Upper lobe of left lung (tissue), 6 donors: ENCODE results near the gene XRCC1. TPM values are rescaled to one million over a fixed set of nuclear protein-coding genes. Genes with fewer than 3 reads are reported as not detected.

ENCODE experiments used
- ATAC-seq, 2 donors: fragments of 200-7000 bp; cut with Tn5 transposase; one replicate each; pipeline ENCODE4 v1.9.1; 2022; ENCODE audit warnings: mild to moderate bottlenecking in 2 of 2, moderate library complexity in 2 of 2; ENCODE audit not compliant: low FRiP score in 2 of 2
- DNase-seq, 2 donors: peaks; one replicate each; pipeline ENCODE4 v3.0.0-alpha.2; 2019 to 2020
- H3K27ac ChIP-seq, 4 donors: fragments of 200-600 bp; sonication (generic); one replicate each; pipeline ENCODE4 v1.5.1; 2016 to 2019
- H3K27me3 ChIP-seq, 4 donors: fragments of 200-600 bp; sonication (generic); one replicate each; pipeline ENCODE4 v1.5.1; 2017 to 2019
- H3K36me3 ChIP-seq, 4 donors: fragments of 200-600 bp; sonication (generic); one replicate each; pipeline ENCODE4 v1.5.1; 2016 to 2019
- H3K4me1 ChIP-seq, 4 donors: fragments of 200-600 bp; sonication (generic); one replicate each; pipeline ENCODE4 v1.5.1; 2018 to 2019
- H3K4me3 ChIP-seq, 4 donors: fragments of 200-600 bp; sonication (generic); one replicate each; pipeline ENCODE4 v1.5.1; 2017 to 2019; ENCODE audit warnings: mild to moderate bottlenecking in 2 of 4, moderate library complexity in 1 of 4
- H3K9me3 ChIP-seq, 4 donors: fragments of 200-600 bp; sonication (generic); one replicate each; pipeline ENCODE4 v1.5.1; 2018 to 2019
- EP300 ChIP-seq, 4 donors: sonication (generic); formaldehyde crosslinking; IDR thresholded peaks; one replicate each; pipeline ENCODE4 v1.5.1; 2017; ENCODE audit warnings: antibody characterized with exemption in 4 of 4, control low read depth in 2 of 4
- POLR2A ChIP-seq, 4 donors: fragments of 450-650 bp; IDR thresholded peaks; one replicate each; pipeline ENCODE4 v1.5.1; 2016 to 2017; ENCODE audit warnings: antibody characterized with exemption in 4 of 4, mild to moderate bottlenecking in 2 of 4
- POLR2AphosphoS5 ChIP-seq, 2 donors: sonication (generic); formaldehyde crosslinking; IDR thresholded peaks; one replicate each; pipeline ENCODE4 v1.5.1; 2017; ENCODE audit warnings: antibody characterized with exemption in 2 of 2
- WGBS, 2 donors: methylation state at CpG; one replicate each; pipeline ENCODE4 v1.1.5; 2017 to 2018; 5-methylcytosine and 5-hydroxymethylcytosine counted together
- total RNA-seq, 6 donors: library from RNA; depleted of rRNA in 4 of 6; stranded (reverse); fragments of >200 nt in 4 of 6; gene quantifications; one replicate each; pipeline versions ENCODE4 v1.1.0 to v1.2.1, GENCODE V29; 2016 to 2021
- TF ChIP-seq, protein P1 (sequence below), 6 experiments: fragments of 450-650 bp in 4 of 6; fragments of 200-600 bp in 2 of 6; sonication (generic) in 2 of 6; IDR thresholded peaks; one replicate each; pipeline ENCODE4 v1.5.1; 2016 to 2019; ENCODE audit warnings: antibody characterized with exemption in 6 of 6
- donor health status: DM: no; HTN: no; CAD: no; lungs with moderate emphysema.
- donor health status: DM: no; HTN: yes; CAD: no; lungs with severe emphysema.

The XRCC1 gene
- total RNA-seq, 6 donors from 2014 or later, result 24.2 to 30.1 (median 26.4) TPM

DNA sequence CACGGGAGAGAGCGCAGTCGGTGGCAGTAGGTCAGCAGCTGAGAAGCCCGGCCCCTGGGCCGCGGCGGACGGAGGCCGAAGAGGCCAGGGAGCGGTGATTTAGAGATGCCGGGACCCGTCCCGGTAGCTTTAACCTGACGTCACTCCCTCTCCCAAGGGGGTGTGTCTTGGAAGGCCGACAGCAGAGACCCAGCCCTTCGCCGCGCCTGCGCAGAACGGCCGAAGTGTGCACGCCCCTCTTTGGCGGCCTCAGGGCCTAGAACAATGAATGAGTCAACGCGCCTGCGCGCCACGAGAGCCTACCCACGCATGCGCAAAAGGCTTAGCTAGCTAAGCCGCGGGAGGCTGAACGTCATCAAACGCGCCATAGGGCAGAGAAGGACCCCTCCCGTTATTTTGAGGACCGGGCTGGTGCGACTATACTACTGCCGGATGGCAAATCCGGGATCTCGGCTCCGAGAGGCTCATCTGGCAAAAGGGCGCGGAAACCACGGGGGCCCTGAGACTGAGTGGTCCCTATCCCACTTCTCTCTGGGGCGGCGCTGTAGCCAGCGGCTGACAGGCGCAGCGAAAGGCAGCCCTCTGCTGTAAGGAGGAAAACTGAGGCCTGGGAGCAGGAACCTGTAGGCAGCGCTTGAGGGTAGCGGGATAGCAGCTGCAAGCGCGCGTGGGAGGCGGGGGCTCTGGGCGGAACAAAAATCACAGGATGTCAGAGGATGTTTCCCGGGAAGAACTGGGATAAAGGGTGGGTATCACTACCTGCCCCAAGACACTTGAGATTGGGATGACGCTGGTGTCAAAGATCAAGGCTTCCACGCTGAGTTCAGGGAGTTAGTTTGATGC, 20.9 kb upstream of the XRCC1 start, which contains the start of the genes IRGQ and ZNF576:
Gene IRGQ, minus strand, starts transcription at position 136 of the 843 bp plus-strand sequence. CDS start 796 bp downstream, outside the sequence.
Gene ZNF576, plus strand, starts transcription at position 597 of the 843 bp plus-strand sequence. CDS start 514 bp downstream, outside the sequence.
- peaks cover 19 to 51% (median 31%) of the 10 kb centered on the region in 4 donors for H3K36me3 ChIP-seq
- WGBS, 2 donors, result 0 to 1% methylated on average over 30 to 59 of the region's 60 CpGs
- peaks cover 28 to 48% (median 36%) of the 10 kb centered on the region in 4 donors for H3K4me1 ChIP-seq
- ATAC-seq (peak; percentile 94), DNase-seq (peak; percentile 100)
- TF ChIP-seq EP300 (IDR thresholded peaks at IDR 0.05) (peak in 1 of 4 donors; percentile 76), POLR2A (IDR thresholded peaks at IDR 0.05) (peak in 3 of 4 donors; percentile 53 to 86 (median 85)), POLR2AphosphoS5 (IDR thresholded peaks at IDR 0.05) (peak; percentile 81 to 94)
- TF ChIP-seq, protein P1, sequence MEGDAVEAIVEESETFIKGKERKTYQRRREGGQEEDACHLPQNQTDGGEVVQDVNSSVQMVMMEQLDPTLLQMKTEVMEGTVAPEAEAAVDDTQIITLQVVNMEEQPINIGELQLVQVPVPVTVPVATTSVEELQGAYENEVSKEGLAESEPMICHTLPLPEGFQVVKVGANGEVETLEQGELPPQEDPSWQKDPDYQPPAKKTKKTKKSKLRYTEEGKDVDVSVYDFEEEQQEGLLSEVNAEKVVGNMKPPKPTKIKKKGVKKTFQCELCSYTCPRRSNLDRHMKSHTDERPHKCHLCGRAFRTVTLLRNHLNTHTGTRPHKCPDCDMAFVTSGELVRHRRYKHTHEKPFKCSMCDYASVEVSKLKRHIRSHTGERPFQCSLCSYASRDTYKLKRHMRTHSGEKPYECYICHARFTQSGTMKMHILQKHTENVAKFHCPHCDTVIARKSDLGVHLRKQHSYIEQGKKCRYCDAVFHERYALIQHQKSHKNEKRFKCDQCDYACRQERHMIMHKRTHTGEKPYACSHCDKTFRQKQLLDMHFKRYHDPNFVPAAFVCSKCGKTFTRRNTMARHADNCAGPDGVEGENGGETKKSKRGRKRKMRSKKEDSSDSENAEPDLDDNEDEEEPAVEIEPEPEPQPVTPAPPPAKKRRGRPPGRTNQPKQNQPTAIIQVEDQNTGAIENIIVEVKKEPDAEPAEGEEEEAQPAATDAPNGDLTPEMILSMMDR (IDR thresholded peaks at IDR 0.05), result peak in 2 of 6 experiments; percentile 25 to 31
- H3K27me3 ChIP-seq, result no peaks in the 10 kb centered on the region
- H3K4me3 ChIP-seq, result peak within 1 kb of the TSS; percentile 55 to 75 (median 60)
- H3K9me3 ChIP-seq, result no peaks in the 10 kb centered on the region
- peak within 1 kb of the TSS; percentile 93 to 98 (median 96) for H3K27ac ChIP-seq

DNA sequence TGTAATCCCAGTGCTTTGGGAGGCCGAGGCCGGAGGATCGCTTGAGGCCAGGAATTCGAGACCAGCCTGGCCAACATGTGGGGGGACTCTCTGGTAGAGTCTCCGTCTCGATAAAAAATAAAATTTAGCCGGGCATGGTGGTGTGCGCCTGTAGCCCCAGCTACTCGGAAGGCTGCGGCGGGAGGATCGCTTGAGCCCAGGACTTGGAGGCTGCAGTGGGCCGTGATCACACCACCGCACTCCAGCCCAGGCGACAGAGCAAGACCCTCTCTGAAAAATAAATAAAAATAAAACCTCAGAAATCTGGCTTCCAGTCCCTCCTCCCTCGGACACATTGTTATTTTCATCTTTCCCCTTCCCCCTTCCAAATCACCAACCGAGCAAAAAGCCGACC, 20.3 kb upstream of the XRCC1 start:
- Histone ChIP-seq H3K4me1 (peaks cover 28 to 48% (median 36%) of the 10 kb centered on the region in 4 donors), H3K36me3 (peaks cover 19 to 51% (median 34%) of the 10 kb centered on the region in 4 donors), H3K27ac (peak overlapping the region; percentile 93 to 98 (median 96)), H3K4me3 (peak overlapping the region; percentile 55 to 75 (median 60)), H3K9me3 (no peaks in the 10 kb centered on the region), H3K27me3 (no peaks in the 10 kb centered on the region)
- ATAC-seq, result peak; percentile 21 to 28
- 0 to 2% methylated on average over 12 to 18 of the region's 18 CpGs for WGBS, 2 donors
- DNase-seq, result no peak
- TF ChIP-seq POLR2AphosphoS5 (IDR thresholded peaks at IDR 0.05) (no peak), POLR2A (IDR thresholded peaks at IDR 0.05) (peak in 1 of 4 donors; percentile 76)

DNA sequence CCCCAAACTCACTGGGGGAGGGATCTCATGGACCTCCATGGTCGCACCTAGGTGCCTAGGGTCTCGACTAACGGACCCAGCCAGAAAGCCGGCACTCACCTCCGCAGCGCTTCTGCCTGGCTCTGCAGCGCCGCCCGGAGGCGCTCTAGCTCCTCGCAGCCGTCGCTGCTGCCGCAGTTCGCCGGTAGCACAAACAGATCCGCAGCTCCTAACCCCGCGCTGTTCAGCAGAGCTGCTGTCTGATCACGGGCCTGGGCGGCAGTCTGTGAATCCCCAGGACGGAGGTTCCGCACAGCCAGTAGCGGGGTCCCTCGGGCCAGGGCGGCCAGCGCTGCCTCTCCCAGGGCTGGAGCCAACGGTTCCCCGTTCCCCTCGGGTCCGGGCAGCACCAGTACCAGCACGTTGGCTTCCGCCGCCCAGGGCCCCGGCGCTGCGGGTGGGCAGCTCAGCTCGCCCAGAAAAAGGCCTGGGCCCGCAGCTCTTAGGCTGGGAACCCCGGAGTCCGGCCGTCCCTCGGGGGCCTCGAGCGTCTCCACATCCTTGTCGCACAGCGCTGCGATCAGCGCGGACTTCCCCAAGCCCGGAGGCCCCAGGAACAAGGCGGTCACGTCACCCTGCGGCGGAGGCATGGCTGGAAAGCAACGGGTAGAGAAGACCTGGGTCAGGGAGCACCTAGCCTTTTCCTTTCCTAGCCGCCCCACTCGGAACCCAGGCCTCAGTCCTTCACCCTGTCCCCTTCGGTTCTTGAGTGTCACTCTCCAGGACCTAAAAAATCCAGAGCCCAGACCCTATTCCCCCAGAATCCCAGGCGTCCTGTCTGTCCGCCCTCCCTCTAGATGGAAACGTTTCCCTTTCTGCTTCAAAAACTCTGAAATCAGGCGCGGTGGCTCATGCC, 19.6 kb upstream of the XRCC1 start:
- DNase-seq (peak; percentile 65 to 89), ATAC-seq (peak; percentile 45 to 49)
- Histone ChIP-seq H3K4me1 (peaks cover 28 to 48% (median 36%) of the 10 kb centered on the region in 4 donors), H3K27ac (peak overlapping the region; percentile 93 to 98 (median 96)), H3K4me3 (peak overlapping the region; percentile 55 to 75 (median 60)), H3K27me3 (no peaks in the 10 kb centered on the region), H3K36me3 (peaks cover 15 to 51% (median 35%) of the 10 kb centered on the region in 4 donors), H3K9me3 (no peaks in the 10 kb centered on the region)
- no peak for TF ChIP-seq EP300 (IDR thresholded peaks at IDR 0.05)
- TF ChIP-seq POLR2AphosphoS5 (IDR thresholded peaks at IDR 0.05), result peak in 1 of 2 donors; percentile 4
- TF ChIP-seq, protein P1 (IDR thresholded peaks at IDR 0.05), result peak; percentile 55 to 83 (median 76)
- peak in 1 of 4 donors; percentile 33 for TF ChIP-seq POLR2A (IDR thresholded peaks at IDR 0.05)
- WGBS, 2 donors, result 5 to 7% methylated on average over 13 to 48 of the region's 64 CpGs

DNA sequence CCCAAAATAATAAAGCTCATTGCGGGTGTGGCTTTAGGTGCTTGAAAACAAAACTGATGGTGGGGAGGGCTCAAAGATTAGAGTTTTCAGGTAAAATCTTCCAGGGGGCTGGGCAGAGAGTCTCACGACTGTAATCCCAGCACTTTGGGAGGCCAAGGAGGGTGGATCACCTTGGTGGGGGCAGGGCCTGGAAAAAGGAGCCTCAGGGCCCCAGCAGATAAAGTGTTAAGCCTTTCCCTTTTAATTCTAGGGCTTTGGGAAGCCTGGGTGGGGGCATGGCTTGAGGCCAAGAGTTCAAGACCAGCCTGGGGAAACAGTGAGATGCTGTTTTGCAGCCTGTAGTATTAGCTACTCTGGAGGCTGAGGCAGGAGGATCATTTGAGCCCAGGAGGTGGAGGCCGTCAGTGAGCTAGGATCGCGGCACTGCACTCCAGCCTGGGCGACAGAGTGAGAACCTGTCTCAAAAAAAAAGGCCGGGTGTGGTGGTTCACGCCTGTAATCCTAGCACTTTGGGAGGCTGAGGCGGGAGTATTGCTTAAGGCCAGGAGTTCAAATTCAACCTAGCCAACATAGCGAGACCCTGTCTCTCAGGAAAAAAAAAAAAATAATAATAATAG, 18.9 kb upstream of the XRCC1 start:
- Histone ChIP-seq H3K36me3 (peaks cover 14 to 49% (median 33%) of the 10 kb centered on the region in 4 donors), H3K27ac (peak overlapping the region in 2 of 4 donors; percentile 93 to 97)

More for the DNA sequence above, 18.9 kb upstream of the XRCC1 start:
- WGBS, 2 donors, result 91 to 98% methylated on average over 10 of the region's 10 CpGs
- DNase-seq (no peak), ATAC-seq (no peak)
- peak overlapping the region in 3 of 4 donors; percentile 59 to 75 (median 62) for H3K4me3 ChIP-seq
- H3K9me3 ChIP-seq, result no peaks in the 10 kb centered on the region
- no peak for TF ChIP-seq POLR2AphosphoS5 (IDR thresholded peaks at IDR 0.05)
- TF ChIP-seq POLR2A (IDR thresholded peaks at IDR 0.05), result no peak
- no peak for TF ChIP-seq EP300 (IDR thresholded peaks at IDR 0.05)
- TF ChIP-seq, protein P1 (IDR thresholded peaks at IDR 0.05), result no peak
- H3K4me1 ChIP-seq, result peaks cover 28 to 48% (median 36%) of the 10 kb centered on the region in 4 donors
- no peaks in the 10 kb centered on the region for H3K27me3 ChIP-seq
